Sigmoid colon (tissue), 7 donors: Measurements from ENCODE around the gene P2RX4. TPM values are rescaled to one million over a fixed set of nuclear protein-coding genes. Genes with fewer than 3 reads are reported as not detected.
"Not testable (repeated sequence)": the region's sequence is repeated elsewhere in the genome, so short reads cannot be mapped to it uniquely, and the experiment has no call there.

ENCODE experiments used
- DNase-seq: peaks from one replicate; pipeline ENCODE4 v3.0.0-alpha.2; 2019
- H3K27ac ChIP-seq, 4 donors: fragments of 200-600 bp; sonication (generic); one replicate each; pipeline ENCODE4 v1.5.1; 2016 to 2019; ENCODE audit warnings: mild to moderate bottlenecking in 1 of 4
- H3K27me3 ChIP-seq, 3 donors: fragments of 200-600 bp; sonication (generic); one replicate each; pipeline ENCODE4 v1.5.1; 2019; ENCODE audit warnings: mild to moderate bottlenecking in 1 of 3
- H3K36me3 ChIP-seq, 4 donors: fragments of 200-600 bp; sonication (generic); one replicate each; pipeline ENCODE4 v1.5.1; 2016 to 2019
- H3K4me1 ChIP-seq, 4 donors: fragments of 200-600 bp; sonication (generic); one replicate each; pipeline ENCODE4 v1.5.1; 2017 to 2019
- H3K4me3 ChIP-seq, 4 donors: fragments of 200-600 bp; sonication (generic); one replicate each; pipeline ENCODE4 v1.5.1; 2017 to 2019; ENCODE audit warnings: mild to moderate bottlenecking in 2 of 4, moderate library complexity in 1 of 4
- H3K9me3 ChIP-seq, 4 donors: fragments of 200-600 bp in 3 of 4; sonication (generic) in 3 of 4; one replicate each; pipeline versions ENCODE4 v1.5.1 to v1.6.1; 2013 to 2019
- EP300 ChIP-seq, 4 donors: sonication (generic); formaldehyde crosslinking; IDR thresholded peaks; one replicate each; pipeline ENCODE4 v1.6.1; 2017; ENCODE audit warnings: antibody characterized with exemption in 4 of 4
- POLR2A ChIP-seq, 2 donors: fragments of 450-650 bp; IDR thresholded peaks; one replicate each; pipeline ENCODE4 v1.6.1; 2016; ENCODE audit warnings: antibody characterized with exemption in 2 of 2, mild to moderate bottlenecking in 2 of 2, moderate library complexity in 2 of 2
- POLR2AphosphoS5 ChIP-seq, 4 donors: sonication (generic); formaldehyde crosslinking; IDR thresholded peaks; one replicate each; pipeline ENCODE4 v1.6.1; 2017; ENCODE audit warnings: antibody characterized with exemption in 4 of 4
- WGBS, 2 donors: extraction: QIAGEN DNeasy Blood & Tissue Kit; methylation state at CpG; one replicate each; pipeline ENCODE4 v1.1.7; 2013; 5-methylcytosine and 5-hydroxymethylcytosine counted together
- intact Hi-C: fragments of 100-400 bp; cut with DNase I; formaldehyde crosslinking; loops from one replicate; pipeline ENCODE4 v1.15.1; 2023
- polyA plus RNA-seq, 3 donors: library from polyadenylated mRNA; stranded (reverse); fragments of 200-250 nt; gene quantifications; one replicate each; pipeline ENCODE4 v1.2.3, GENCODE V29; 2013
- total RNA-seq, 4 donors: library from RNA; depleted of rRNA; stranded (reverse); fragments of >200 nt; gene quantifications; one replicate each; pipeline ENCODE4 v1.1.0, GENCODE V29; 2016
- TF ChIP-seq, protein P1 (sequence below), 4 experiments: fragments of 450-650 bp in 3 of 4; fragments of 200-600 bp in 1 of 4; IDR thresholded peaks; one replicate each; pipeline ENCODE4 v1.5.1; 2016 to 2019; ENCODE audit warnings: antibody characterized with exemption in 4 of 4, mild to moderate bottlenecking in 3 of 4, moderate library complexity in 2 of 4
- donor health status: healthy with polysubstance abuse.
- donor health status: Bipolar disorder and iron deficiency.
- donor health status: healthy.

The P2RX4 gene
- total and polyA plus RNA-seq, 7 donors = 26.0 to 84.4 (median 36.9) TPM

DNA sequence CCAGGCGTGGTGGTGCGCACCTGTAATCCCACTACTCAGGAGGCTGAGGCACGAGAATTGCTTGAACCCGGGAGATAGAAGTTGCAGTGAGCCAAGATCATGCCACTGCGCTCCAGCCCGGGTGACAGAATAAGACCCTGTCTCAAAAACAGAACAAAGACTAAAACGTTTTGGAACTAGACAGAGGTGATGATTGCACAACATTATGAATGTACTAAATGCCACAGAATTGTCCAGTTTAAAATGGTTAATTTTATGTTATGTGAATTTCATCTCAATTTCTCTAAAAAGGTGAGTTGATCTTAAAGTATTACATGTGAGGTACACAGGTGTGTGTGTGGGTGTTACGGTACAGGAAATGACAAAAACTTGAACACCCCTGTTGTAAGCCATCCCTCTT lies 16.5 kb downstream of the P2RX4 start:
- Histone ChIP-seq H3K4me1 (peaks cover 0 to 6% (median 3%) of the 10 kb centered on the region in 4 donors), H3K9me3 (no peaks in the 10 kb centered on the region), H3K36me3 (peaks cover 0 to 49% (median 17%) of the 10 kb centered on the region in 4 donors), H3K27ac (no peak overlapping the region), H3K27me3 (no peaks in the 10 kb centered on the region), H3K4me3 (no peak overlapping the region)
- no peak for DNase-seq
- WGBS, 2 donors = 88% methylated on average over 8 of the region's 8 CpGs
- TF ChIP-seq POLR2A (IDR thresholded peaks at IDR 0.05) (no peak), EP300 (IDR thresholded peaks at IDR 0.05) (no peak), POLR2AphosphoS5 (IDR thresholded peaks at IDR 0.05) (no peak)
- TF ChIP-seq, protein P1, sequence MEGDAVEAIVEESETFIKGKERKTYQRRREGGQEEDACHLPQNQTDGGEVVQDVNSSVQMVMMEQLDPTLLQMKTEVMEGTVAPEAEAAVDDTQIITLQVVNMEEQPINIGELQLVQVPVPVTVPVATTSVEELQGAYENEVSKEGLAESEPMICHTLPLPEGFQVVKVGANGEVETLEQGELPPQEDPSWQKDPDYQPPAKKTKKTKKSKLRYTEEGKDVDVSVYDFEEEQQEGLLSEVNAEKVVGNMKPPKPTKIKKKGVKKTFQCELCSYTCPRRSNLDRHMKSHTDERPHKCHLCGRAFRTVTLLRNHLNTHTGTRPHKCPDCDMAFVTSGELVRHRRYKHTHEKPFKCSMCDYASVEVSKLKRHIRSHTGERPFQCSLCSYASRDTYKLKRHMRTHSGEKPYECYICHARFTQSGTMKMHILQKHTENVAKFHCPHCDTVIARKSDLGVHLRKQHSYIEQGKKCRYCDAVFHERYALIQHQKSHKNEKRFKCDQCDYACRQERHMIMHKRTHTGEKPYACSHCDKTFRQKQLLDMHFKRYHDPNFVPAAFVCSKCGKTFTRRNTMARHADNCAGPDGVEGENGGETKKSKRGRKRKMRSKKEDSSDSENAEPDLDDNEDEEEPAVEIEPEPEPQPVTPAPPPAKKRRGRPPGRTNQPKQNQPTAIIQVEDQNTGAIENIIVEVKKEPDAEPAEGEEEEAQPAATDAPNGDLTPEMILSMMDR (IDR thresholded peaks at IDR 0.05) = no peak
- intact Hi-C loops = no loop called here

GRCh38 chr12:121226871-121227270 lies 16.9 kb downstream of the P2RX4 start:
- peaks cover 0 to 44% (median 16%) of the 10 kb centered on the region in 4 donors for H3K36me3 ChIP-seq
- 88 to 95% methylated on average over 8 of the region's 8 CpGs for WGBS, 2 donors
- H3K27me3 ChIP-seq, intact Hi-C loops, H3K4me1 ChIP-seq, H3K9me3 ChIP-seq, H3K4me3 ChIP-seq, DNase-seq, H3K27ac ChIP-seq: not testable (repeated sequence)

DNA sequence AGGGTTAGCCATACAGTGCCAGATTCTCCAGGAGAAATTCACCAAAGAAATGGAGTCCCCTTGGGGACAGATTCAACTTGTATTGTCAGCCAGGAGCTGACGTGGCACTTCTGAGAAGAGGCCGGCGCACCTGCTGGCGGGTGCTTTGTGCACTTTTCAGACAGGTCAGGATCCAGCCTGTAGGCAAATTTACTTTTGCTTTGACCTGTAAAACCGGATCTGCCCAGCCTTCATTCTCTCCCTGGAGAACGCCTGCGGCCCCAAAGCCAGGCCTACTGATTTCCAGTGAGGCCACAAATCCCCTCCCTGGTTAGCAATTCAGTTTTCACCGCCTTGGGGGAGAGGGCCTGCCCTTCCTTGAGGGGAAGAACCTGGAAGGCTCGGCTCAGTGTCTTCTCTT lies 17.4 kb downstream of the P2RX4 start:
- TF ChIP-seq POLR2AphosphoS5 (IDR thresholded peaks at IDR 0.05) (no peak), EP300 (IDR thresholded peaks at IDR 0.05) (no peak), POLR2A (IDR thresholded peaks at IDR 0.05) (no peak)
- TF ChIP-seq, protein P1 (IDR thresholded peaks at IDR 0.05) = no peak
- H3K9me3 ChIP-seq = no peaks in the 10 kb centered on the region
- peaks cover 0 to 45% (median 15%) of the 10 kb centered on the region in 4 donors for H3K36me3 ChIP-seq
- no peaks in the 10 kb centered on the region for H3K27me3 ChIP-seq
- 16 to 62% methylated on average over 9 of the region's 9 CpGs for WGBS, 2 donors
- H3K4me1 ChIP-seq = peaks cover 0 to 6% (median 3%) of the 10 kb centered on the region in 4 donors
- intact Hi-C loops = no loop called here
- H3K4me3 ChIP-seq = no peak overlapping the region
- no peak overlapping the region for H3K27ac ChIP-seq
- no peak for DNase-seq

DNA sequence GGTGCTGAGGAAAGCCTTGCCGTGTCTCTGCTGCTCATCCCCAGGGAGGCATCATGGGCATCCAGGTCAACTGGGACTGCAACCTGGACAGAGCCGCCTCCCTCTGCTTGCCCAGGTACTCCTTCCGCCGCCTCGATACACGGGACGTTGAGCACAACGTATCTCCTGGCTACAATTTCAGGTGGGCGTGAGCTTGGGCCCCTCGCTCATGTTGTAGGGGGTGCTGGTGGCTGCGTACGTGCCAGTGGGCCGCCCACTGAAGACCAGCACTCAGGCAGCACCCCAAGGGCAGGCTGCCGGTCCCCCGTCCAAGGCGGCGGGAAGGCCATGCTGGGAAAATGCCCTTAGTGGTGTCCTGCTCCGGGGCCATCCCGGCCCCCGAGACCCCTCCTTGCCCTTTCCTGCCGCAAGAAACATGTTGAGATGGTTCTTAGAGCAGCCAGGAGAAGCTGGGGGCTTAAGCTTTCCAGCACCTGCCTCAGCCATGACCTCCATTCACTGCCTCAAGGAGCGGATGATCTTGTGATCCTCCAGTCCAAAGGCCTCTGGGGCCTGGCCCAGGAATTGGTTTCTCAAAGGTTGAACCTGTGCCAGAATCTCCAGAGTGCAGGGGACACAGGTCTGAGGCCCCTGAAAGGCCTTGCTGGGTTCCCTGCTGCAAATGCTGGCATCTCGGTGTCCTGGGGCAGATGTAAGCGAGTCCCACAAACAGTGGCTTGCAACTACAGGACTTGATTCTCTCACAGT lies 19.2 kb downstream of the P2RX4 start:
- Histone ChIP-seq H3K4me3 (no peak overlapping the region), H3K27ac (no peak overlapping the region), H3K36me3 (peaks cover 0 to 47% (median 14%) of the 10 kb centered on the region in 4 donors), H3K27me3 (no peaks in the 10 kb centered on the region), H3K9me3 (no peaks in the 10 kb centered on the region), H3K4me1 (peaks cover 0 to 6% (median 3%) of the 10 kb centered on the region in 4 donors)
- TF ChIP-seq POLR2AphosphoS5 (IDR thresholded peaks at IDR 0.05) = no peak
- TF ChIP-seq EP300 (IDR thresholded peaks at IDR 0.05) = no peak
- TF ChIP-seq, protein P1 (IDR thresholded peaks at IDR 0.05) = no peak
- no peak for TF ChIP-seq POLR2A (IDR thresholded peaks at IDR 0.05)
- 93 to 96% methylated on average over 24 of the region's 24 CpGs for WGBS, 2 donors
- DNase-seq = no peak
- intact Hi-C loops = no loop called here

GRCh38 chr12:121229826-121230537 lies 20.1 kb downstream of the P2RX4 start:
- intact Hi-C loops, H3K27me3 ChIP-seq, H3K27ac ChIP-seq, H3K4me3 ChIP-seq, H3K4me1 ChIP-seq, H3K9me3 ChIP-seq: not testable (repeated sequence)
- TF ChIP-seq, protein P1 (IDR thresholded peaks at IDR 0.05) = peak; percentile 43 to 94 (median 74)
- WGBS, 2 donors = 38 to 47% methylated on average over 19 of the region's 19 CpGs
- DNase-seq = peak; percentile 84
- H3K36me3 ChIP-seq = peaks cover 0 to 41% (median 14%) of the 10 kb centered on the region in 4 donors
